ENCODE data around the gene GPC3.

GPC3 gene

GRCh38 chrX:133601116-133601515 lies 384.3 kb downstream of the GPC3 start:
- no peak overlapping the region for H3K4me3 ChIP-seq (ENCODE audit: low read depth, low read length)
- no peak for DNase-seq (ENCODE audit: low read depth)
- in situ Hi-C loops (cut with HindIII; ENCODE audit: low sequenced_read_pairs): no loop called here
- TF ChIP-seq CTCF (IDR thresholded peaks at IDR 0.05; ENCODE audit: low read depth, low read length, missing control alignments): no peak

GRCh38 chrX:133600536-133600935 lies 384.9 kb downstream of the GPC3 start:
- TF ChIP-seq CTCF (IDR thresholded peaks at IDR 0.05; ENCODE audit: low read depth, low read length, missing control alignments): no peak
- in situ Hi-C loops (cut with HindIII; ENCODE audit: low sequenced_read_pairs): no loop called here
- no peak for DNase-seq (ENCODE audit: low read depth)
- H3K4me3 ChIP-seq (ENCODE audit: low read depth, low read length): no peak overlapping the region

- H3K4me3 ChIP-seq (ENCODE audit: low read depth, low read length): no peak overlapping the region
- DNase-seq (ENCODE audit: low read depth): no peak
- TF ChIP-seq CTCF (IDR thresholded peaks at IDR 0.05; ENCODE audit: low read depth, low read length, missing control alignments): no peak
- in situ Hi-C loops (cut with HindIII; ENCODE audit: low sequenced_read_pairs): no loop called here
Measured at GRCh38 chrX:133598601-133599335, 386.6 kb downstream of the GPC3 start.

GRCh38 chrX:133594156-133594555 lies 391.2 kb downstream of the GPC3 start:
- no peak for DNase-seq (ENCODE audit: low read depth)
- TF ChIP-seq CTCF (IDR thresholded peaks at IDR 0.05; ENCODE audit: low read depth, low read length, missing control alignments): no peak
- H3K4me3 ChIP-seq (ENCODE audit: low read depth, low read length): no peak overlapping the region
- in situ Hi-C loops (cut with HindIII; ENCODE audit: low sequenced_read_pairs): no loop called here

- no peak overlapping the region for H3K4me3 ChIP-seq (ENCODE audit: low read depth, low read length)
- DNase-seq (ENCODE audit: low read depth): no peak
- TF ChIP-seq CTCF (IDR thresholded peaks at IDR 0.05; ENCODE audit: low read depth, low read length, missing control alignments): no peak
- in situ Hi-C loops (cut with HindIII; ENCODE audit: low sequenced_read_pairs): no loop called here
Measured at GRCh38 chrX:133593531-133593930, 391.9 kb downstream of the GPC3 start.

- no peak for TF ChIP-seq CTCF (IDR thresholded peaks at IDR 0.05; ENCODE audit: low read depth, low read length, missing control alignments)
- in situ Hi-C loops (cut with HindIII; ENCODE audit: low sequenced_read_pairs): no loop called here
- H3K4me3 ChIP-seq (ENCODE audit: low read depth, low read length): no peak overlapping the region
- no peak for DNase-seq (ENCODE audit: low read depth)
Measured at GRCh38 chrX:133590703-133591505, 394.5 kb downstream of the GPC3 start.

All from astrocyte of the cerebellum (primary cell).